Loucy (cell line): Measurements from ENCODE around the gene MGAT5.

ENCODE experiments used
- H2AFZ ChIP-seq: fragments of 200-600 bp; sonication (generic); 2 replicates; pipeline ENCODE4 v1.6.0; 2016; ENCODE audit warnings: antibody characterized with exemption, mild to moderate bottlenecking, low read length, moderate library complexity
- H3F3A ChIP-seq: fragments of 200-600 bp; 2 replicates; pipeline ENCODE4 v1.6.0; 2016; ENCODE audit warnings: antibody characterized with exemption, low read depth, mild to moderate bottlenecking
- H3K27me3 ChIP-seq: fragments of 200-600 bp; sonication (generic); 2 replicates; pipeline ENCODE4 v1.6.1; 2014; ENCODE audit warnings: low read length, mild to moderate bottlenecking; ENCODE audit not compliant: insufficient read depth, poor library complexity, severe bottlenecking
- H3K36me3 ChIP-seq: fragments of 200-600 bp; sonication (generic); 2 replicates; pipeline ENCODE4 v1.6.1; 2016; ENCODE audit warnings: low read length; ENCODE audit not compliant: insufficient read depth
- H3K4me1 ChIP-seq: fragments of 200-600 bp; sonication (generic); 2 replicates; pipeline ENCODE4 v1.5.1; 2014; ENCODE audit warnings: low read length, mild to moderate bottlenecking; ENCODE audit not compliant: insufficient read depth, poor library complexity, severe bottlenecking
- H3K4me2 ChIP-seq: fragments of 200-600 bp; sonication (generic); 2 replicates; pipeline ENCODE4 v1.6.0; 2014; ENCODE audit warnings: antibody characterized with exemption, low read length, low read depth, mild to moderate bottlenecking; ENCODE audit not compliant: poor library complexity, severe bottlenecking
- H3K4me3 ChIP-seq: fragments of 200-600 bp; sonication (generic); 2 replicates; pipeline ENCODE4 v1.5.1; 2014; ENCODE audit warnings: low read length, mild to moderate bottlenecking, mixed read lengths; ENCODE audit not compliant: poor library complexity, severe bottlenecking
- H3K79me2 ChIP-seq: fragments of 200-600 bp; sonication (generic); 2 replicates; pipeline ENCODE4 v1.6.1; 2014; ENCODE audit warnings: low read length; ENCODE audit not compliant: insufficient read depth
- H3K9ac ChIP-seq: fragments of 200-600 bp; sonication (generic); 2 replicates; pipeline ENCODE4 v1.6.0; 2014; ENCODE audit warnings: mild to moderate bottlenecking, low read depth, low read length, moderate library complexity; ENCODE audit not compliant: poor library complexity, severe bottlenecking
- H3K9me2 ChIP-seq: fragments of 200-600 bp; sonication (generic); replicated peaks from 2 replicates; pipeline ENCODE4 v1.6.1; 2016; ENCODE audit warnings: low read depth, low read length, mixed read lengths
- H3K9me3 ChIP-seq: fragments of 200-600 bp; sonication (generic); 2 replicates; pipeline ENCODE4 v1.6.1; 2014; ENCODE audit warnings: mild to moderate bottlenecking, antibody characterized with exemption, low read length, low read depth; ENCODE audit not compliant: insufficient read depth
- H4K20me1 ChIP-seq: fragments of 200-600 bp; sonication (generic); 2 replicates; pipeline ENCODE4 v1.6.0; 2014; ENCODE audit warnings: antibody characterized with exemption, low read length, mild to moderate bottlenecking; ENCODE audit not compliant: insufficient read depth, poor library complexity, severe bottlenecking
- CTCF ChIP-seq: fragments of 200-600 bp; sonication (generic); conservative IDR thresholded peaks from 2 replicates; pipeline ENCODE4 v1.5.1; 2014; ENCODE audit warnings: mild to moderate bottlenecking, antibody characterized with exemption, low read length
- EZH2phosphoT487 ChIP-seq: fragments of 200-600 bp; IDR thresholded peaks from 2 replicates; pipeline ENCODE4 v1.6.1; 2018; ENCODE audit warnings: antibody characterized with exemption, mild to moderate bottlenecking, moderate library complexity, borderline replicate concordance

MGAT5 gene

GRCh38 chr2:134351016-134351415 lies 97.1 kb downstream of the MGAT5 start:
- Histone ChIP-seq H3F3A (no peaks in the 10 kb centered on the region), H3K4me3 (no peak overlapping the region), H4K20me1 (no peaks in the 10 kb centered on the region), H2AFZ (no peak overlapping the region), H3K4me2 (no peak overlapping the region), H3K27me3 (no peaks in the 10 kb centered on the region), H3K9ac (no peak overlapping the region), H3K4me1 (peaks cover 9% of the 10 kb centered on the region), H3K9me3 (no peaks in the 10 kb centered on the region), H3K9me2 (no peaks in the 10 kb centered on the region; the same call in 1 of the 2 replicates), H3K79me2 (no peaks in the 10 kb centered on the region), H3K36me3 (peaks cover 55% of the 10 kb centered on the region; the same call in 1 of the 2 replicates)
- no peak for TF ChIP-seq EZH2phosphoT487
- no peak for TF ChIP-seq CTCF

GRCh38 chr2:134351899-134352298 lies 98.0 kb downstream of the MGAT5 start:
- H3K4me1 ChIP-seq = peaks cover 9% of the 10 kb centered on the region
- no peak overlapping the region for H2AFZ ChIP-seq
- H3K4me3 ChIP-seq = no peak overlapping the region
- H3F3A ChIP-seq = no peaks in the 10 kb centered on the region
- TF ChIP-seq EZH2phosphoT487 = no peak
- TF ChIP-seq CTCF = no peak
- H3K9ac ChIP-seq = no peak overlapping the region
- no peaks in the 10 kb centered on the region for H3K9me3 ChIP-seq
- H3K79me2 ChIP-seq = no peaks in the 10 kb centered on the region
- no peaks in the 10 kb centered on the region for H3K9me2 ChIP-seq
- H4K20me1 ChIP-seq = no peaks in the 10 kb centered on the region
- H3K4me2 ChIP-seq = no peak overlapping the region
- H3K27me3 ChIP-seq = no peaks in the 10 kb centered on the region
- H3K36me3 ChIP-seq = peaks cover 51% of the 10 kb centered on the region; the same call in 1 of the 2 replicates

GRCh38 chr2:134352844-134353243 lies 99.0 kb downstream of the MGAT5 start:
- H3F3A ChIP-seq = no peaks in the 10 kb centered on the region
- H3K9ac ChIP-seq = no peak overlapping the region
- no peak for TF ChIP-seq CTCF
- TF ChIP-seq EZH2phosphoT487 = no peak
- peaks cover 5% of the 10 kb centered on the region for H3K4me1 ChIP-seq
- no peaks in the 10 kb centered on the region for H3K9me2 ChIP-seq
- no peak overlapping the region for H2AFZ ChIP-seq
- peaks cover 46% of the 10 kb centered on the region; the same call in 1 of the 2 replicates for H3K36me3 ChIP-seq
- no peak overlapping the region for H3K4me3 ChIP-seq
- H3K79me2 ChIP-seq = no peaks in the 10 kb centered on the region
- H4K20me1 ChIP-seq = no peaks in the 10 kb centered on the region
- H3K27me3 ChIP-seq = no peaks in the 10 kb centered on the region
- no peak overlapping the region for H3K4me2 ChIP-seq
- H3K9me3 ChIP-seq = no peaks in the 10 kb centered on the region
